GM18519 (cell line): Measurements from ENCODE around the gene TLE4.

ENCODE experiments used
- ATAC-seq: cut with Tn5 transposase; IDR thresholded peaks from one replicate; pipeline ENCODE4 v1.9.1; 2021; ENCODE audit warnings: mild to moderate bottlenecking, moderate library complexity; ENCODE audit not compliant: unreplicated experiment, low FRiP score

TLE4 gene

DNA sequence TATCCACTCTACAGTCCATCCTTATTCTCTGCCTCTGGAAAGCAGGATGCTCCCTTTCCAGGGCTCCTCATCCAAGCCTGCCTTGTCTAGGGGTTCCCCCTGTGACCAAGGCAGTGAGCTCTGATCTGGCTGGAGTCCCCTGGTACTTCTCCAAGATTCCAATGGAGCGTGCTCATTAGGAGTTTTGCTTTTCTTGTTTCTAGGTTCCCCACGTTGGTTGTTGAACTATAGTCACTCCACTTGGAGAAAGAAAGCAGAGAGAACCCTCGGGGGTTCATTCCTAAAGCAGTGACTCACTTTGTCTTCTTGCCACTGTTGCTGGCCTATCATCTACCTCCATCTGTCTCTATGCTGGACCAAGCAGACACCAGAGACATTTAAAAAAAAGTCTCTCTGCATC, 192.6 kb downstream of the TLE4 start:
- no peak for ATAC-seq

DNA sequence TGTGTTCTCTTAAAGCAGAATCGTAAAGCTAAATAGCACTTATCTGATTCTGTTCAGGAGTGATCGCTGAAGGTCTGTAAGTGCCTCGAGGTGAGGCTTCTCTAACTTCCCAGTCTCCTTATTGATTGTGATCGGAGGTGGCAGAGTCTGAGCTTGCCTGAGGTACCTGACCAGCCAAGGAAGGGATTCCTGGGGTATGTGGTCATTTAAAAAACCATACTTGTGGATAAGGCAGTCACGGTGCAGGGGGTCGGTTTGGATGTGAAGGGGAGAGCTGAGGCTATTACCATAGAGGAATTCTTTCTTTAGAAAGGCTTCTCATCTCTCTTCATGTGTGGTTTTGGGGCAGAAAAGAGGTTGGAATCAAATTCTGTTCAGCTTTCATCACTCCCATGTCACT, 193.7 kb downstream of the TLE4 start:
- ATAC-seq = no peak

DNA sequence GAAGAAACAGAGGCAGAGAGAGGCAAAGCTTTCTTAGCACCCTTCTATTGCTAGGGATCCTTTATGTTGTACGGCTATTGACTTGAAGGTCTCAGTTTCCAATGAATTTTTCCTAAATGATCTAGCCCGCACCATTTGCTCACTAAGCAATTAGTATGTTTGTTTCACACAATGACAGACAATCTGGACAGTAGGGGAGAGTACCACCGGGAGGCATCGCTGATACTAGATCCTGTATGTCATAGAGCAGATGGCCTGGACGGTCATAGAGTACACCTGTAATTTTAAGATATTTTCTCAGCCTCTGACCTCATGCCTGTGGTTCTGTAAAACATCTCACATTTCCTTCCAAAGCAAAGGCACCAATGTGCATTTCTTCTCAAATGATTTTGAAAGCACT, 194.3 kb downstream of the TLE4 start:
- no peak for ATAC-seq

- ATAC-seq = no peak
Observed at GRCh38 chr9:79768194-79768593, 196.4 kb downstream of the TLE4 start.

DNA sequence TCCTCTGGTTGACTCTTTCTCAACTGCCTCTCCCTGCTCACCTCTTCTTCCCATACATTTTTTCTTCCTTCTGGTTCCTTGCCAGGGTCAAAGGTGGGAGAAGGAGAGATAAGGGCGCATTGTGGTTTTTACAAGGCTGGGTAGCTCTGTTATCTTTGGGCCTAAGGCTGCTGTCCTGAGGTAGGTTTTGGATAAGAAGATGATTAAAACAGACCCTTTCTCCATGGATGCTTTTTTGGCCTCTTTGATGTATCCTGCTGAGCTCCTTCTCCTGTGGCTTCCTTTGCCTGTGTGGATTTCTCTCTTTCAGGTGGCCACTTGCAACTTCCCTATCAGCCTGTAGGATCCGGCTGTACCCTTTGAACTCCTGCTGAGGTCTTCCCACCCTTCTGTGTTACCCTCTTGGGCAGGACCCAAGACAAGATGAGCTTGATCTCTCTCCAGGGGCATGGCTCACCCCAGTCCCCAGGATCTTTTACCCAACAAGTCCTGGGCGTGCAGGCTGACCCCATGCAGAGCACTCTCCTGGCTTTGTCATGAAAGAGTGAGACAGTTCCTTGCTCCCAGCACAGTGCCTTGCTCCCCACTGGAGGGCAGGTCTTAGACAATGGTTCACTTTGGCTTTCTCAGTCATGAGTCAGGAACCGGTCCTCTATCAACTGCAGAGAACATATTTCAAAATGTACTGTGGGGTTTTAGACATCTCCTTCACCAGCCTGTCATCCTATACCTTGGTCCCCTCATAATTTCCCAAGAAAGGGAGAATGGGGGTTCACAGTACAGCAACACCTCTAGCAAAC, 197.9 kb downstream of the TLE4 start:
- no peak for ATAC-seq

DNA sequence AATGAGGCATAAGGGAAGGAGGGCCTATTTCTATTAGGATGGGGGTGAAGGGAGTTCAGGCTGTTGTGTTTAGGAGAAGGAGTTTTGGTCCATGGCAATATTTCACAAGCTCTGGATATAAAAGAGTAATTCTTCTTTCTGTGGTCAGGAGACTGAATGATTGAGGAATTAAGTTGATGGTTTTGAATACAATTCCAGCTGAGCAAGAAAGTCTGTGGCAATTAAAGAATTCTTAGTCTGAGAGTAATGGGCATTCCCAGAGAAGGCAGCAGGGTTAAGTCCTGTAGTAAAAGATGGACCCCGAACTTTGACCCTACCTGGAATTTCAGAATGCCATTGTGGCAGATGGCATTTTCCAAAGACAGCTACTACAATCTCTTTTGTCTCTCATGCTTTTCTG, 202.6 kb downstream of the TLE4 start:
- ATAC-seq = no peak
